HEK293 (cell line): ENCODE results near the gene STX3.
A peak's percentile ranks its signal among the peaks of the same experiment; 100 is the strongest.

Source experiments
- CTCF ChIA-PET: fragments of 350-600 bp; formaldehyde crosslinking; extraction: SDS; loops from one replicate; lab custom pipeline; 2021; ENCODE audit warnings: antibody characterized with exemption; lab: Yijun Ruan, JAX
- POLR2A ChIA-PET: fragments of 300-600 bp; formaldehyde crosslinking; extraction: SDS; loops from one replicate; lab custom pipeline; 2020; ENCODE audit warnings: antibody characterized with exemption, inconsistent platforms; lab: Yijun Ruan, JAX
- H3K27ac ChIP-seq: fragments of 200-500 bp; sonication (Bioruptor generic); 2 replicates; pipeline ENCODE4 v1.5.1; 2014; ENCODE audit warnings: low read depth, low read length, control low read depth, inconsistent platforms; ENCODE audit errors: extremely low read depth
- H3K36me3 ChIP-seq, 2 experiments: fragments of 200-500 bp in 1 of 2; sonication (Bioruptor generic) in 1 of 2; 1 replicate in 1 of 2; 2 replicates in 1 of 2; pipeline ENCODE4 v1.5.1; 2014 to 2017; ENCODE audit warnings: inconsistent platforms in 2 of 2, low read length in 2 of 2; ENCODE audit not compliant: control insufficient read depth in 2 of 2, insufficient read depth in 1 of 2
- H3K4me1 ChIP-seq: fragments of 200-500 bp; sonication (Bioruptor generic); 2 replicates; pipeline ENCODE4 v1.5.1; 2014; ENCODE audit warnings: mild to moderate bottlenecking, low read length, inconsistent platforms; ENCODE audit not compliant: control insufficient read depth, insufficient read depth
- H3K4me3 ChIP-seq: 2 replicates; pipeline ENCODE4 v1.5.1; 2011; ENCODE audit warnings: low read depth, mild to moderate bottlenecking, control low read depth, low read length, moderate library complexity
- H3K9me3 ChIP-seq: fragments of 200-500 bp; sonication (Bioruptor generic); 2 replicates; pipeline ENCODE4 v1.5.1; 2014; ENCODE audit warnings: low read depth, low read length, inconsistent platforms; ENCODE audit not compliant: control insufficient read depth, insufficient read depth
- BCL11A ChIP-seq: fragments of 450-650 bp; formaldehyde crosslinking; IDR thresholded peaks from 2 replicates; pipeline ENCODE4 v1.5.1; 2016; ENCODE audit warnings: low read depth, missing biosample characterization, missing genetic modification characterization
- FEZF1 ChIP-seq: fragments of 450-650 bp; formaldehyde crosslinking; IDR thresholded peaks from 2 replicates; pipeline ENCODE4 v1.5.1; 2016; ENCODE audit warnings: missing biosample characterization, missing genetic modification characterization
- GLI4 ChIP-seq: fragments of 450-650 bp; formaldehyde crosslinking; IDR thresholded peaks from 2 replicates; pipeline ENCODE4 v1.5.1; 2016; ENCODE audit warnings: missing biosample characterization, missing genetic modification characterization
- HIC1 ChIP-seq: fragments of 450-650 bp; formaldehyde crosslinking; IDR thresholded peaks from 2 replicates; pipeline ENCODE4 v1.5.1; 2016; ENCODE audit warnings: missing biosample characterization, missing genetic modification characterization
- OSR2 ChIP-seq: fragments of 450-650 bp; formaldehyde crosslinking; IDR thresholded peaks from 2 replicates; pipeline ENCODE4 v1.5.1; 2016; ENCODE audit warnings: missing biosample characterization, missing genetic modification characterization
- SP7 ChIP-seq: fragments of 450-650 bp; formaldehyde crosslinking; IDR thresholded peaks from 2 replicates; pipeline ENCODE4 v1.5.1; 2016; ENCODE audit warnings: missing biosample characterization, missing genetic modification characterization
- TCF7L2 ChIP-seq: IDR thresholded peaks from 2 replicates; pipeline ENCODE4 v1.6.1; 2011; ENCODE audit warnings: low read depth, mild to moderate bottlenecking, inconsistent platforms, low read length, moderate library complexity, borderline replicate concordance
- ZBTB10 ChIP-seq: fragments of 450-650 bp; formaldehyde crosslinking; IDR thresholded peaks from 2 replicates; pipeline ENCODE4 v1.5.1; 2016; ENCODE audit warnings: missing biosample characterization, missing genetic modification characterization
- ZFHX2 ChIP-seq: fragments of 450-650 bp; formaldehyde crosslinking; conservative IDR thresholded peaks from 2 replicates; pipeline ENCODE4 v1.5.1; 2016; ENCODE audit warnings: missing biosample characterization, missing genetic modification characterization
- ZFP41 ChIP-seq: fragments of 450-650 bp; formaldehyde crosslinking; IDR thresholded peaks from 2 replicates; pipeline ENCODE4 v1.5.1; 2016; ENCODE audit warnings: missing biosample characterization, missing genetic modification characterization, borderline replicate concordance
- ZNF140 ChIP-seq: fragments of 450-650 bp; formaldehyde crosslinking; IDR thresholded peaks from 2 replicates; pipeline ENCODE4 v1.5.1; 2016; ENCODE audit warnings: missing biosample characterization, missing genetic modification characterization
- ZNF155 ChIP-seq: fragments of 450-650 bp; formaldehyde crosslinking; IDR thresholded peaks from 2 replicates; pipeline ENCODE4 v1.5.1; 2016; ENCODE audit warnings: missing biosample characterization, missing genetic modification characterization
- ZNF19 ChIP-seq: fragments of 450-650 bp; formaldehyde crosslinking; IDR thresholded peaks from 2 replicates; pipeline ENCODE4; 2016; ENCODE audit warnings: missing biosample characterization, missing genetic modification characterization, low read depth
- ZNF23 ChIP-seq: fragments of 450-650 bp; formaldehyde crosslinking; IDR thresholded peaks from 2 replicates; pipeline ENCODE4 v1.5.1; 2016; ENCODE audit warnings: missing biosample characterization, missing genetic modification characterization, borderline replicate concordance
- ZNF266 ChIP-seq: fragments of 450-650 bp; formaldehyde crosslinking; IDR thresholded peaks from 2 replicates; pipeline ENCODE4 v1.5.1; 2016; ENCODE audit warnings: missing biosample characterization, missing genetic modification characterization, low read depth
- ZNF311 ChIP-seq: fragments of 450-650 bp; formaldehyde crosslinking; IDR thresholded peaks from 2 replicates; pipeline ENCODE4 v1.5.1; 2017; ENCODE audit warnings: missing biosample characterization, missing genetic modification characterization, borderline replicate concordance
- ZNF324 ChIP-seq: fragments of 450-650 bp; formaldehyde crosslinking; IDR thresholded peaks from 2 replicates; pipeline ENCODE4 v1.5.1; 2016; ENCODE audit warnings: missing biosample characterization, missing genetic modification characterization
- ZNF366 ChIP-seq: fragments of 450-650 bp; formaldehyde crosslinking; conservative IDR thresholded peaks from 2 replicates; pipeline ENCODE4 v1.5.1; 2016; ENCODE audit warnings: missing biosample characterization, missing genetic modification characterization
- ZNF585B ChIP-seq: fragments of 450-650 bp; formaldehyde crosslinking; IDR thresholded peaks from 2 replicates; pipeline ENCODE4 v1.5.1; 2016; ENCODE audit warnings: missing biosample characterization, missing genetic modification characterization
- ZNF677 ChIP-seq: fragments of 450-650 bp; IDR thresholded peaks from 2 replicates; pipeline ENCODE4 v1.5.0; 2018; ENCODE audit warnings: missing biosample characterization, mild to moderate bottlenecking, missing genetic modification characterization, moderate library complexity
- ZNF768 ChIP-seq: fragments of 450-650 bp; formaldehyde crosslinking; IDR thresholded peaks from 2 replicates; pipeline ENCODE4 v1.5.1; 2018; ENCODE audit warnings: missing biosample characterization, mild to moderate bottlenecking, missing genetic modification characterization
- ZNF776 ChIP-seq: fragments of 450-650 bp; formaldehyde crosslinking; IDR thresholded peaks from 2 replicates; pipeline ENCODE4 v1.5.0; 2017; ENCODE audit warnings: missing biosample characterization, missing genetic modification characterization, borderline replicate concordance
- ZNF830 ChIP-seq: fragments of 450-650 bp; IDR thresholded peaks from 2 replicates; pipeline ENCODE4 v1.5.0; 2018; ENCODE audit warnings: missing biosample characterization, missing genetic modification characterization, low read depth, mild to moderate bottlenecking, moderate library complexity
- ZSCAN4 ChIP-seq: fragments of 450-650 bp; formaldehyde crosslinking; IDR thresholded peaks from 2 replicates; pipeline ENCODE4 v1.5.1; 2017; ENCODE audit warnings: missing biosample characterization, missing genetic modification characterization

The STX3 gene

DNA sequence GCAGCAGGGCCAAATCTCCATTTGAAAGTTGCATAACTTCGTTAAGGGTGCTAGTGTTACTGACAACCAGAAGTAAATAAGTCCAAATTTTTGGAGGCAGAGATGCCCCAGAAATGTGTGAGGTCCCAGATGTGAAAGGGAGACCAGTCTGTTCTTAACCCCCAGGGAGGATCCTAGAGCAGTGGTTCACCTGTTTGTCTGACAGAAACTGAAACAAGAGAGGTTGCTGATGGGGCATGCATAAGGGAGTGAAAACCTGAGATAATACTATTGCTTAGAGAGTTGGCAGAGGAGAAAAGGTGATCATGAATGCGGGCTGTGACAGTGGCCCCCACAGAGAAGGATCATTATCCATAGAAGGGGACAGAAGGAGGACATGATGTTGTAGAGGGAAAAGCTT, 86.3 kb downstream of the STX3 start:
- ChIA-PET POLR2A (no interaction called here), CTCF (interaction anchor here (0.7 to 1.1 kb wide), 2 partner anchors 77 to 190 kb away, joined by 3 to 4 read pairs; no protein-coding TSS in a partner anchor)
- Histone ChIP-seq H3K27ac (no peak overlapping the region), H3K9me3 (no peaks in the 10 kb centered on the region), H3K36me3 (no peaks in the 10 kb centered on the region), H3K4me1 (no peaks in the 10 kb centered on the region), H3K4me3 (no peak overlapping the region)
- no peak for TF ChIP-seq TCF7L2
- no peak for TF ChIP-seq HIC1 (tag by site-specific recombination)
- no peak for TF ChIP-seq ZNF155
- no peak for TF ChIP-seq ZNF23
- TF ChIP-seq ZNF830 (tag by site-specific recombination): no peak
- no peak for TF ChIP-seq ZNF768 (tag by site-specific recombination)
- no peak for TF ChIP-seq ZNF140 (tag by site-specific recombination)
- TF ChIP-seq ZNF585B (tag by site-specific recombination): no peak

GRCh38 chr11:59842316-59842715, 87.1 kb downstream of the STX3 start:
- H3K4me3 ChIP-seq: no peak overlapping the region
- CTCF ChIA-PET: interaction anchor here (1.1 kb wide), 1 partner anchor 77 kb away, joined by 4 read pairs; no protein-coding TSS in a partner anchor
- no peaks in the 10 kb centered on the region for H3K9me3 ChIP-seq
- TF ChIP-seq ZNF324 (tag by site-specific recombination) (no peak), ZNF776 (tag by site-specific recombination) (0 out of 2 replicates have a peak, but pooled peaks have one; percentile 16)
- POLR2A ChIA-PET: no interaction called here
- H3K4me1 ChIP-seq: no peaks in the 10 kb centered on the region
- no peak overlapping the region for H3K27ac ChIP-seq
- H3K36me3 ChIP-seq: no peaks in the 10 kb centered on the region

DNA sequence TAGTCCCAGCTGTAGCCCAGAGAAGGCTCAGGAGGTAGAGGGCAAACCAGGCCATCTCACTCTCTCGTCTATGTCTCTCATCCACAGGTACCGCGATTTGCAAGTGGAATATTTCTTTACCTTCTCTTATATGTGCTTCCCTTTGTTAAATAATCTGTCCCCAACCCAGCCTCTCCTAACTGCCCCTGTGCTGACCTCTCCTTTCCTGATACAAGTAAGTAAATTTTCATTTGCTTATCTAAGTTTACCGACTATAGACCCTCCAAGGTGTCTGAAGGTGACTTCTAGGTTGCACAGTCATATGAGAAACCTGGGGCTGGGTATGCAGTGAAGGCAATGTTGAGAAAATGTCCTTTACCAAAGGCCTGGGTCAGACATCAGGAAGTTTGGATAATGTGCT, 90.2 kb downstream of the STX3 start, which contains the start of gene CBLIF:
TSS of gene CBLIF (minus strand) at position 101 of the 400 bp plus-strand sequence. CDS start at position 55, 46 bp downstream.
- Histone ChIP-seq H3K9me3 (no peaks in the 10 kb centered on the region), H3K4me1 (no peaks in the 10 kb centered on the region), H3K36me3 (no peaks in the 10 kb centered on the region), H3K27ac (no peak within 1 kb of the TSS), H3K4me3 (no peak within 1 kb of the TSS)
- CTCF ChIA-PET: no interaction called here
- POLR2A ChIA-PET: no interaction called here
- TF ChIP-seq OSR2 (tag by site-specific recombination) (no peak), ZSCAN4 (tag by site-specific recombination) (no peak), ZNF19 (tag by site-specific recombination) (no peak), ZNF366 (tag by site-specific recombination) (no peak), GLI4 (tag by site-specific recombination) (no peak), ZNF311 (tag by site-specific recombination) (no peak), SP7 (no peak), FEZF1 (tag by site-specific recombination) (no peak), ZFP41 (no peak), BCL11A (tag by site-specific recombination) (no peak), ZBTB10 (tag by site-specific recombination) (no peak), ZFHX2 (tag by site-specific recombination) (no peak), ZNF677 (tag by site-specific recombination) (no peak), ZNF266 (tag by site-specific recombination) (no peak)
